Measurements from ENCODE around the gene KCNQ5.

Gene KCNQ5

DNA sequence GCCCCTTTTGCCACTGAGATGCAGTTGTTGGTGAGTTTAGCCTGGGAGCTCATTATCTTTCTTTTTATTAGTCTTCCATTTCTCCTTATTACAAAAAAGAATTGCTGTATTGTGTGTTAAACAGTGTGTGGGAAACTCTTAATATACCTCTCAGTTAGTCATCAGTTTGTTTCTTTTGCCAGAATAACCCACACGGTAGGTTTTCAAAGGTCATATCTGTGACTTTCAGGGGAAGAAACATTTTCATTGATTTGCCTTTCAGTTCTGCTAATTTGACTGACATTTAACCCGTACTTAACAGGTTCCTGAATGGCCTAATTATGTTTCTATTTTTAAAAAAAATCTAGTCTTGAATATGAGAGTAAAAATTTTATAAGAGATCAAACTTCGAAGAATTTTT lies 458.1 kb downstream of the KCNQ5 start (continued):
- TF ChIP-seq ZBTB8A (tag by site-specific recombination; IDR thresholded peaks at IDR 0.05) (no peak), ZNF138 (tag by site-specific recombination; IDR thresholded peaks at IDR 0.05; ENCODE audit: borderline replicate concordance) (no peak), ZNF169 (tag by site-specific recombination; IDR thresholded peaks at IDR 0.05) (no peak), BCL11B (tag by site-specific recombination; IDR thresholded peaks at IDR 0.05; ENCODE audit: low read depth) (no peak), ZNF704 (tag by site-specific recombination; IDR thresholded peaks at IDR 0.05) (no peak), ZNF677 (tag by site-specific recombination; IDR thresholded peaks at IDR 0.05) (no peak), ZNF10 (tag by site-specific recombination; IDR thresholded peaks at IDR 0.05) (no peak), ZNF473 (tag by site-specific recombination; IDR thresholded peaks at IDR 0.05) (no peak), ZFP41 (tag by site-specific recombination; IDR thresholded peaks at IDR 0.05; ENCODE audit: borderline replicate concordance) (no peak), ZNF350 (tag by site-specific recombination; IDR thresholded peaks at IDR 0.05) (no peak)
- TF ChIP-seq, protein P1, sequence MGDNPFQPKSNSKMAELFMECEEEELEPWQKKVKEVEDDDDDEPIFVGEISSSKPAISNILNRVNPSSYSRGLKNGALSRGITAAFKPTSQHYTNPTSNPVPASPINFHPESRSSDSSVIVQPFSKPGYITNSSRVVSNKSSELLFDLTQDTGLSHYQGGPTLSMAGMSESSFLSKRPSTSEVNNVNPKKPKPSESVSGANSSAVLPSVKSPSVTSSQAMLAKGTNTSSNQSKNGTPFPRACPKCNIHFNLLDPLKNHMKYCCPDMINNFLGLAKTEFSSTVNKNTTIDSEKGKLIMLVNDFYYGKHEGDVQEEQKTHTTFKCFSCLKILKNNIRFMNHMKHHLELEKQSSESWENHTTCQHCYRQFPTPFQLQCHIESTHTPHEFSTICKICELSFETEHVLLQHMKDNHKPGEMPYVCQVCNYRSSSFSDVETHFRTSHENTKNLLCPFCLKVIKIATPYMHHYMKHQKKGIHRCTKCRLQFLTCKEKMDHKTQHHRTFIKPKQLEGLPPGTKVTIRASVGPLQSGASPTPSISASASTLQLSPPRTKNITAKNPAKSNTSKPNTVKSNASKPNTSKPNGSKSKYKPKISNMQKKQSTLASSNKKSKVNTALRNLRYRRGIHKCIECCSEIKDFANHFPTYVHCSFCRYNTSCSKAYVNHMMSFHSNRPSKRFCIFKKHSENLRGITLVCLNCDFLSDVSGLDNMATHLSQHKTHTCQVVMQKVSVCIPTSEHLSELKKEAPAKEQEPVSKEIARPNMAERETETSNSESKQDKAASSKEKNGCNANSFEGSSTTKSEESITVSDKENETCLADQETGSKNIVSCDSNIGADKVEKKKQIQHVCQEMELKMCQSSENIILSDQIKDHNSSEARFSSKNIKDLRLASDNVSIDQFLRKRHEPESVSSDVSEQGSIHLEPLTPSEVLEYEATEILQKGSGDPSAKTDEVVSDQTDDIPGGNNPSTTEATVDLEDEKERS (tag by site-specific recombination; IDR thresholded peaks at IDR 0.05): no peak
- TF ChIP-seq, protein P2, sequence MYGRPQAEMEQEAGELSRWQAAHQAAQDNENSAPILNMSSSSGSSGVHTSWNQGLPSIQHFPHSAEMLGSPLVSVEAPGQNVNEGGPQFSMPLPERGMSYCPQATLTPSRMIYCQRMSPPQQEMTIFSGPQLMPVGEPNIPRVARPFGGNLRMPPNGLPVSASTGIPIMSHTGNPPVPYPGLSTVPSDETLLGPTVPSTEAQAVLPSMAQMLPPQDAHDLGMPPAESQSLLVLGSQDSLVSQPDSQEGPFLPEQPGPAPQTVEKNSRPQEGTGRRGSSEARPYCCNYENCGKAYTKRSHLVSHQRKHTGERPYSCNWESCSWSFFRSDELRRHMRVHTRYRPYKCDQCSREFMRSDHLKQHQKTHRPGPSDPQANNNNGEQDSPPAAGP (tag by site-specific recombination; IDR thresholded peaks at IDR 0.05): no peak

DNA sequence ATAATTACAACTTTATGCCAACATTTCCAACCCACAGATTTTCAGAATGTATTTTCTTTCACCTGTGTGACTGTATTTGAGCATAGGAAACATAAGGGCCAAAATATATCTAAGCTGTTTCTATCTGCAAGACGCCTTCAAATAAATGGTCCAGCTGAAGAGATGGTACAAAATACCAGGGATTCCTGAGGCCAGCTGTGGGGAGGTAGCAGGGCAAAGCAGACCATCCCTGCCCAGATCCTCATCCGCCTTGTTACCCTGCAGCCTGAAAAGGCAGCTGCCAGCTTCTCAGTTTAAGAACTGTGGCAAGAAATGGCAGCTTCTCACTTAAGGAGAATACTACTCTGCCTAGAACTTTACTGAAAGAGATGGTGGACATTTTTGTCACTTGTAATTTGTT lies 460.1 kb downstream of the KCNQ5 start:
- Histone ChIP-seq H3K9me3 (ENCODE audit: control insufficient read depth, insufficient read depth, low read depth, low read length) (no peaks in the 10 kb centered on the region), H3K4me3 (ENCODE audit: low read depth, low read length) (no peak overlapping the region), H3K36me3 (ENCODE audit: control insufficient read depth in 2 of 2, insufficient read depth in 1 of 2, low read length in 2 of 2) (no peaks in the 10 kb centered on the region), H3K4me1 (ENCODE audit: control insufficient read depth, insufficient read depth, low read length) (no peaks in the 10 kb centered on the region), H3K27ac (ENCODE audit: extremely low read depth, low read depth, low read length) (no peak overlapping the region)
- TF ChIP-seq ZNF394 (tag by site-specific recombination; IDR thresholded peaks at IDR 0.05; ENCODE audit: borderline replicate concordance): no peak
- no peak for TF ChIP-seq ZNF398 (tag by site-specific recombination; IDR thresholded peaks at IDR 0.05)
- TF ChIP-seq ZNF184 (tag by site-specific recombination; IDR thresholded peaks at IDR 0.05): no peak
- TF ChIP-seq ZNF433 (tag by site-specific recombination; IDR thresholded peaks at IDR 0.05; ENCODE audit: low read depth): no peak
- TF ChIP-seq CTCF (tag by site-specific recombination; IDR thresholded peaks at IDR 0.05): no peak
- TF ChIP-seq ZNF558 (tag by site-specific recombination; IDR thresholded peaks at IDR 0.05): no peak
- no peak for TF ChIP-seq ZNF416 (tag by site-specific recombination; IDR thresholded peaks at IDR 0.05)
- no peak for TF ChIP-seq ZNF549 (tag by site-specific recombination; IDR thresholded peaks at IDR 0.05)
- CTCF ChIA-PET: interaction anchor here (0.7 to 1.0 kb wide), 2 partner anchors 259 to 658 kb away, joined by 3 read pairs; no protein-coding TSS in a partner anchor
- POLR2A ChIA-PET: no interaction called here

Measured in HEK293 (cell line).